Muscle of back (tissue), 11 donors: ENCODE results near the gene MSL2. TPM values are rescaled to one million over a fixed set of nuclear protein-coding genes. Genes with fewer than 3 reads are reported as not detected.
"Not testable (repeated sequence)": the region's sequence is repeated elsewhere in the genome, so short reads cannot be mapped to it uniquely, and the experiment has no call there.

Source experiments
- DNase-seq, 3 donors: peaks; one replicate each; pipeline versions ENCODE4 v3.0.0 to v3.0.0-alpha.2; 2013
- polyA plus RNA-seq, 10 donors: library from polyadenylated mRNA; unstranded; fragments of 120-200 nt; gene quantifications; one replicate each; pipeline ENCODE4 v1.2.1, GENCODE V29; 2013; ENCODE audit not compliant: insufficient read length in 10 of 10

Gene MSL2
- polyA plus RNA-seq, 10 donors, result 22.8 to 30.3 (median 24.8) TPM

- peak in 2 of 3 donors; percentile 24 to 68 for DNase-seq
Observed at GRCh38 chr3:136194409-136195257, 1.5 kb downstream of the MSL2 start.

- DNase-seq, result peak; percentile 12 to 57 (median 20)
Observed at GRCh38 chr3:136193278-136194054, 2.7 kb downstream of the MSL2 start.

- peak; percentile 14 to 31 (median 16) for DNase-seq
Observed at GRCh38 chr3:136192831-136193230, 3.3 kb downstream of the MSL2 start.

GRCh38 chr3:136192195-136192594 is 3.9 kb downstream of the MSL2 start:
- DNase-seq, result not testable (repeated sequence)

- no peak for DNase-seq
Observed at GRCh38 chr3:136189859-136190617, 6.1 kb downstream of the MSL2 start.

GRCh38 chr3:136189043-136189442 is 7.1 kb downstream of the MSL2 start:
- DNase-seq, result no peak

- DNase-seq, result no peak
Observed at GRCh38 chr3:136187868-136188267, 8.3 kb downstream of the MSL2 start.

GRCh38 chr3:136186846-136187245 is 9.3 kb downstream of the MSL2 start:
- DNase-seq, result peak in 1 of 3 donors; percentile 17

- DNase-seq, result no peak
Observed at GRCh38 chr3:136186344-136186743, 9.8 kb downstream of the MSL2 start.

GRCh38 chr3:136184703-136185102 is 11.4 kb downstream of the MSL2 start:
- DNase-seq, result no peak

- no peak for DNase-seq
Observed at GRCh38 chr3:136181741-136182140, 14.4 kb downstream of the MSL2 start.

- DNase-seq, result no peak
Observed at GRCh38 chr3:136177876-136178275, 18.3 kb downstream of the MSL2 start.

- DNase-seq, result no peak
Observed at GRCh38 chr3:136173939-136174490, 22.1 kb downstream of the MSL2 start.

- no peak for DNase-seq
Observed at GRCh38 chr3:136171097-136171542, 25.0 kb downstream of the MSL2 start.

- DNase-seq, result not testable (repeated sequence)
Observed at GRCh38 chr3:136168236-136168635, 27.9 kb downstream of the MSL2 start.

- DNase-seq, result no peak
Observed at GRCh38 chr3:136166507-136166906, 29.6 kb downstream of the MSL2 start.

- DNase-seq, result not testable (repeated sequence)
Observed at GRCh38 chr3:136163607-136164006, 32.5 kb downstream of the MSL2 start.

GRCh38 chr3:136162322-136162721 is 33.8 kb downstream of the MSL2 start:
- no peak for DNase-seq

- DNase-seq, result no peak
Observed at GRCh38 chr3:136161516-136161915, 34.6 kb downstream of the MSL2 start.

- DNase-seq, result no peak
Observed at GRCh38 chr3:136152963-136153362, 43.2 kb downstream of the MSL2 start.

GRCh38 chr3:136152176-136152843 is 43.8 kb downstream of the MSL2 start:
- DNase-seq, result no peak
